ENCODE data around the gene SCN5A. TPM values are rescaled to one million over a fixed set of nuclear protein-coding genes. Genes with fewer than 3 reads are reported as not detected.

Gene SCN5A
- total RNA-seq, 1 experiment from 2014 or later: 11.5 TPM

DNA sequence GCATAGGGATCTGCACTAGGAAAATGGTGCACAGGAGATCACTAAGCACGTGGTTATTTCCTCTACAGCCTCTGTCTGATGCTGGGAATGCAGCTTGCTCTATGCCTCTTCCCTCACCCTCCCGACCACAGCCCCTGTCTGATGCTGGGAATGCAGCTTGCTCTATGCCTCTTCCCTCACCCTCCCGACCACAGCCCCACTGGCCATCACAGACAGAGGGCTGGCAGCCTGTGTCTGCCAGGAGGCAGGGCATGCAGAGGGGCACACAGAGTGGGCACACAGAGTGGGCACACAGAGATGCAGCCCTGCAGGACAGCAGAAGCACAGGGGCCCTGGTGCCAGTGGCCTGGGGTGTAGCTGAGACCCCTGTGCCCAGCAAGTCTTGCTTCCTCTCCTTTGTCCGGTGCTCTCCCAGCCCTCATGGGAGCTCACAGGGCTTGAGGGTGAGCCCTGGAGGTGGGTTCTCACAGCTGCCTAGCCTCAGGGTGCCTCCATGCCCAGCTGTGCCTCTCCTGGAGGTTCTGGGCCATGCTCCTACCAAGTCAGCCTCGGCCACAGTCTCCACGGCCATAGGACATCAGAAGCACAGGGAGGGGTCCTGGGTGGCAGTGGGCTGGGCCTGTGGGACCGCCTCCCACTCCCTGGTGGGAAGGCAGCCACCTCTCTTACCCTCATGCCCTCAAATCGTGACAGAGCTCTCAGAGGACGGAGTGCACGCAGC lies 87.6 kb downstream of the SCN5A start:
- RAD21 ChIA-PET (ENCODE audit: low non-redundant PET in 1 of 2, low total read pairs in 2 of 2, uncharacterized antibody in 2 of 2, unreplicated experiment in 2 of 2): no interaction called here
- intact Hi-C loops (cut with micrococcal nuclease): no loop called here
- Histone ChIP-seq H3K79me2 (ENCODE audit: insufficient read depth, low read length) (no peaks in the 10 kb centered on the region), H3K4me2 (ENCODE audit: low read length) (no peak overlapping the region), H3K9me2 (ENCODE audit: insufficient read depth) (no peaks in the 10 kb centered on the region), H3K4me3 (replicated peaks in 1 of 2; ENCODE audit: low read depth in 1 of 2, low read length in 2 of 2) (no peak overlapping the region), H3K9me3 (ENCODE audit: control insufficient read depth in 1 of 2, insufficient read depth in 1 of 2, low read depth in 1 of 2, low read length in 2 of 2) (no peaks in the 10 kb centered on the region), H4K20me1 (ENCODE audit: insufficient read depth) (no peaks in the 10 kb centered on the region), H3K4me1 (ENCODE audit: control insufficient read depth in 1 of 2, insufficient read depth in 2 of 2, low read length in 2 of 2) (no peaks in the 10 kb centered on the region), H3K9ac (ENCODE audit: low read length) (no peak overlapping the region), H3K36me3 (ENCODE audit: control insufficient read depth in 1 of 2, insufficient read depth in 2 of 2, low read length in 2 of 2) (no peaks in the 10 kb centered on the region; a peak in 1 of 4 replicates), H3K27ac (ENCODE audit: low read depth, low read length) (no peak overlapping the region), H2AFZ (ENCODE audit: low read depth, low read length, poor library complexity, severe bottlenecking) (no peak overlapping the region), H3K27me3 (ENCODE audit: insufficient read depth, low read length) (no peaks in the 10 kb centered on the region)
- POLR2A ChIA-PET: no interaction called here
- CTCF ChIA-PET: no interaction called here
- ATAC-seq: no peak
- TF ChIP-seq, protein P1, sequence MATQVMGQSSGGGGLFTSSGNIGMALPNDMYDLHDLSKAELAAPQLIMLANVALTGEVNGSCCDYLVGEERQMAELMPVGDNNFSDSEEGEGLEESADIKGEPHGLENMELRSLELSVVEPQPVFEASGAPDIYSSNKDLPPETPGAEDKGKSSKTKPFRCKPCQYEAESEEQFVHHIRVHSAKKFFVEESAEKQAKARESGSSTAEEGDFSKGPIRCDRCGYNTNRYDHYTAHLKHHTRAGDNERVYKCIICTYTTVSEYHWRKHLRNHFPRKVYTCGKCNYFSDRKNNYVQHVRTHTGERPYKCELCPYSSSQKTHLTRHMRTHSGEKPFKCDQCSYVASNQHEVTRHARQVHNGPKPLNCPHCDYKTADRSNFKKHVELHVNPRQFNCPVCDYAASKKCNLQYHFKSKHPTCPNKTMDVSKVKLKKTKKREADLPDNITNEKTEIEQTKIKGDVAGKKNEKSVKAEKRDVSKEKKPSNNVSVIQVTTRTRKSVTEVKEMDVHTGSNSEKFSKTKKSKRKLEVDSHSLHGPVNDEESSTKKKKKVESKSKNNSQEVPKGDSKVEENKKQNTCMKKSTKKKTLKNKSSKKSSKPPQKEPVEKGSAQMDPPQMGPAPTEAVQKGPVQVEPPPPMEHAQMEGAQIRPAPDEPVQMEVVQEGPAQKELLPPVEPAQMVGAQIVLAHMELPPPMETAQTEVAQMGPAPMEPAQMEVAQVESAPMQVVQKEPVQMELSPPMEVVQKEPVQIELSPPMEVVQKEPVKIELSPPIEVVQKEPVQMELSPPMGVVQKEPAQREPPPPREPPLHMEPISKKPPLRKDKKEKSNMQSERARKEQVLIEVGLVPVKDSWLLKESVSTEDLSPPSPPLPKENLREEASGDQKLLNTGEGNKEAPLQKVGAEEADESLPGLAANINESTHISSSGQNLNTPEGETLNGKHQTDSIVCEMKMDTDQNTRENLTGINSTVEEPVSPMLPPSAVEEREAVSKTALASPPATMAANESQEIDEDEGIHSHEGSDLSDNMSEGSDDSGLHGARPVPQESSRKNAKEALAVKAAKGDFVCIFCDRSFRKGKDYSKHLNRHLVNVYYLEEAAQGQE (IDR thresholded peaks at IDR 0.05; ENCODE audit: low read depth): no peak
- TF ChIP-seq TCF7L2 (IDR thresholded peaks at IDR 0.05; ENCODE audit: borderline replicate concordance, extremely low read depth, insufficient read depth, insufficient read length) (no peak), RAD21 (IDR thresholded peaks at IDR 0.05; ENCODE audit: low read depth) (no peak), FOSL1 (IDR thresholded peaks at IDR 0.05; ENCODE audit: low read depth) (no peak), POLR2A (IDR thresholded peaks at IDR 0.05; ENCODE audit: borderline replicate concordance, extremely low read depth, insufficient read depth, insufficient read length) (no peak), JUND (IDR thresholded peaks at IDR 0.05) (no peak), EZH2phosphoT487 (IDR thresholded peaks at IDR 0.05; ENCODE audit: borderline replicate concordance) (no peak)
- TF ChIP-seq, protein P2, sequence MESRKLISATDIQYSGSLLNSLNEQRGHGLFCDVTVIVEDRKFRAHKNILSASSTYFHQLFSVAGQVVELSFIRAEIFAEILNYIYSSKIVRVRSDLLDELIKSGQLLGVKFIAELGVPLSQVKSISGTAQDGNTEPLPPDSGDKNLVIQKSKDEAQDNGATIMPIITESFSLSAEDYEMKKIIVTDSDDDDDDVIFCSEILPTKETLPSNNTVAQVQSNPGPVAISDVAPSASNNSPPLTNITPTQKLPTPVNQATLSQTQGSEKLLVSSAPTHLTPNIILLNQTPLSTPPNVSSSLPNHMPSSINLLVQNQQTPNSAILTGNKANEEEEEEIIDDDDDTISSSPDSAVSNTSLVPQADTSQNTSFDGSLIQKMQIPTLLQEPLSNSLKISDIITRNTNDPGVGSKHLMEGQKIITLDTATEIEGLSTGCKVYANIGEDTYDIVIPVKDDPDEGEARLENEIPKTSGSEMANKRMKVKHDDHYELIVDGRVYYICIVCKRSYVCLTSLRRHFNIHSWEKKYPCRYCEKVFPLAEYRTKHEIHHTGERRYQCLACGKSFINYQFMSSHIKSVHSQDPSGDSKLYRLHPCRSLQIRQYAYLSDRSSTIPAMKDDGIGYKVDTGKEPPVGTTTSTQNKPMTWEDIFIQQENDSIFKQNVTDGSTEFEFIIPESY (IDR thresholded peaks at IDR 0.05; ENCODE audit: extremely low read depth, insufficient replicate concordance, low read length): no peak
- no TSS peak for BruUV-seq (replicated peaks)
- no peak for DNase-seq (ENCODE audit: low read depth, low spot score)
